GM12875 (cell line): ENCODE measurements around the gene RNF133.
"Not testable (repeated sequence)": the region's sequence is repeated elsewhere in the genome, so short reads cannot be mapped to it uniquely, and the experiment has no call there.

Experiments used
- H3K4me3 ChIP-seq: one replicate; pipeline ENCODE4 v1.5.1; 2011; ENCODE audit warnings: low read depth, low read length, control low read depth
- TF ChIP-seq, protein P1 (sequence below): IDR thresholded peaks from 2 replicates; pipeline ENCODE4 v1.5.1; 2011; ENCODE audit warnings: low read depth, mild to moderate bottlenecking, control low read depth, inconsistent platforms, low read length, moderate library complexity, borderline replicate concordance; ENCODE audit not compliant: insufficient read depth

RNF133 gene

DNA sequence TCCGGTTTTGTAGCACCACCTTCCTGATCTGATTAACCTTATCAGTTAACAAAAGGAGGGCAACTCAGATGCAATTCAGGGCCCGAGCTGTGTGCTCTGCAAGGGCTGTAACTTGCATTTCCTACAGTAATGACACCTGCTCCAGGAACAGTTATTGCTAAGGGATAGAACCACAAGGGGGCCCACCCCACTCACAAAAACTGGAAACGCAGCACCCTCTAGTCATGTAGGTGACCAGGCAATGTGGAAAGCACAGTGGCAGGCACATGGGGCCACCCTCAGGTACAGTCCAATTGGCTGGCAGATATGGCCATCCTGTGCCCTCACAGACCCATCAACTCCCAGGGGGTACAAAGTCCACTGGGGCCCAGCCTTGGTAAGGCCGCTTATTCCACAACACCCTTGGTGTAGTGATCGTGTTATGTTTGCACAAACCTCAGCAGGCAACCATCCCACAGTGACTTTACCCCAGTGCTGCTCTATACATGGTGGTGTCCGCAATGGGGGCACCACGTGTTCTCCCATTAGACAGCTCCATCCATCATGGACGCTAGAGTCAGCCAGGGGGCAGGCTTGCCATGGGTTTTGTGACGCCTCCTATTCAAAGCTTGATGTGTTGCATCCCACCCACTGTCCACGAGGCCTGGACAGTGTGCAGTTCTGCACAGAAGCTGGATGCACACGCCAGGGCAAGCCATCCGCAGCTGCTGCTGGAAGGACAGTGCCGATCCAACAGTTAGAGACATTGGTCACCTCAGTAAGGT, 9.4 kb downstream of the RNF133 start:
- no peak overlapping the region for H3K4me3 ChIP-seq
- TF ChIP-seq, protein P1, sequence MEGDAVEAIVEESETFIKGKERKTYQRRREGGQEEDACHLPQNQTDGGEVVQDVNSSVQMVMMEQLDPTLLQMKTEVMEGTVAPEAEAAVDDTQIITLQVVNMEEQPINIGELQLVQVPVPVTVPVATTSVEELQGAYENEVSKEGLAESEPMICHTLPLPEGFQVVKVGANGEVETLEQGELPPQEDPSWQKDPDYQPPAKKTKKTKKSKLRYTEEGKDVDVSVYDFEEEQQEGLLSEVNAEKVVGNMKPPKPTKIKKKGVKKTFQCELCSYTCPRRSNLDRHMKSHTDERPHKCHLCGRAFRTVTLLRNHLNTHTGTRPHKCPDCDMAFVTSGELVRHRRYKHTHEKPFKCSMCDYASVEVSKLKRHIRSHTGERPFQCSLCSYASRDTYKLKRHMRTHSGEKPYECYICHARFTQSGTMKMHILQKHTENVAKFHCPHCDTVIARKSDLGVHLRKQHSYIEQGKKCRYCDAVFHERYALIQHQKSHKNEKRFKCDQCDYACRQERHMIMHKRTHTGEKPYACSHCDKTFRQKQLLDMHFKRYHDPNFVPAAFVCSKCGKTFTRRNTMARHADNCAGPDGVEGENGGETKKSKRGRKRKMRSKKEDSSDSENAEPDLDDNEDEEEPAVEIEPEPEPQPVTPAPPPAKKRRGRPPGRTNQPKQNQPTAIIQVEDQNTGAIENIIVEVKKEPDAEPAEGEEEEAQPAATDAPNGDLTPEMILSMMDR: no peak

DNA sequence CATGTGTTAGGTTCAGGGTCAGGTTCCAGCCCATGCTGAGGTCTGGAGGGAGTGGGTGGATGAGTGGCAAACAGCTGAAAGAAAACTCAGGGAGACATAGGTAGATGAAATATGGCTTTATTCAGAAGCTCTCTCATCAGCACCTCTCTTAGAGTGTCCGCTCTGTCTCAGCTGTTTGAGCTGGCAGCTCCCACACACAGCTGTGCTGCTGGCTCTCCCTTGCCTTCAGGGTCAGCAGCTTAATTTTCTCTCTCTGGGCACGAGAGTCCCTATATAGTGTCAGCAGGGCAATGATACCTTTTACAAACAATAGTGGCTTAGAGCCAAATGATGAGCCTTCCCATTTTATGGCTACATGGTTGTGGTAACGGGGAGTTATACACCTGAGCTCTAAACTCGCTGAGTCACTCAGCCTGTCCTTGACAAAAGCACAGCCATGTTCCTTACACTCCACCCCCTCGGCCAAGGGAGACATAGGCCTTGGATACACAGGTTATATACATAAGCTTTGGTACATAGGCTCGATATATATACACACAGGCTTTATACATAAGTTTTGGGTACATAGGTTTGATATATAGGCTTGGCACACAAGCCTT, 10.4 kb downstream of the RNF133 start:
- TF ChIP-seq, protein P1: no peak
- no peak overlapping the region for H3K4me3 ChIP-seq

DNA sequence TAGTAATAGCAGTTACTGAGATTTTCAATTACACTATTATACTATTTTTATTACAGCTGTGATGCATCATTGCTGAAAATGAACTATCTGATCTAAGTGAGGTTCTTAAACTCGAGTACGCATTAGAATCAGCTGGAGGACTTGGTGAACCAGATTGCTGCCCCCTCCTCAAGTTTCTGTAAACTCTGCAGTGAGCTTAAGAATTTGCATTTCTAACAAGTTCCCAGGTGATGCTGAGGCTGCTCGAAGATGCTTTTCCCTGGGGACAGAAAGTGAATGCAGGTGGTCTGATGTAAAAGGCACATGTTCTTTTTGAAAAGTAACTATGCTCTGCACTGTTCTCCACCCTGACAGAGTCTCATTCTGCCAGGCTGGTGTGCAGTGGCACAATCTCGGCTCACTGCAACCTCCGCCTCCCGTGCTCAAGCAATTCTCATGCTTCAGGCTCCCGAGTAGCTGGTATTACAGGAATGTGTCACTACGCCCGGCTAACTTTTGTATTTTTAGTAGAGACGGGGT, 12.5 kb downstream of the RNF133 start:
- no peak overlapping the region for H3K4me3 ChIP-seq

DNA sequence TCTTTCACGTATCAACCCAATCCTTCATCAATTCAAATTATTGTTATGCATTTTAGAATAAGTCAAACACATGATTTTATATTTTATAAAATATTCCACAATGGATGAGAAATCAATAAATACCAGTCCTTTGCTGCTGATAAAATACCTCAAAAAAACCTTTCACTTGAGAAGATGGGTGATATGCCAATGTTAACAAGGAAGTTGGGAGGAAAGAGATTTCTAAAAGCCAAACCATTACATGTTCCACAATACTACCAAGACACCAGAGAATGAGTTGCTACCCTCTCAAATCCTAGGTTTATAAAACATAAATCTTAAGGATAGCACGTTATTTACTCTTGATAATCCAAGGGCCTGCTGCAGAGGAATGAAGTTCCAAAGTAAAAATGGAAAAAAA, 14.4 kb downstream of the RNF133 start:
- TF ChIP-seq, protein P1: no peak
- H3K4me3 ChIP-seq: no peak overlapping the region

More for the DNA sequence above, 12.5 kb downstream of the RNF133 start:
- TF ChIP-seq, protein P1: no peak

DNA sequence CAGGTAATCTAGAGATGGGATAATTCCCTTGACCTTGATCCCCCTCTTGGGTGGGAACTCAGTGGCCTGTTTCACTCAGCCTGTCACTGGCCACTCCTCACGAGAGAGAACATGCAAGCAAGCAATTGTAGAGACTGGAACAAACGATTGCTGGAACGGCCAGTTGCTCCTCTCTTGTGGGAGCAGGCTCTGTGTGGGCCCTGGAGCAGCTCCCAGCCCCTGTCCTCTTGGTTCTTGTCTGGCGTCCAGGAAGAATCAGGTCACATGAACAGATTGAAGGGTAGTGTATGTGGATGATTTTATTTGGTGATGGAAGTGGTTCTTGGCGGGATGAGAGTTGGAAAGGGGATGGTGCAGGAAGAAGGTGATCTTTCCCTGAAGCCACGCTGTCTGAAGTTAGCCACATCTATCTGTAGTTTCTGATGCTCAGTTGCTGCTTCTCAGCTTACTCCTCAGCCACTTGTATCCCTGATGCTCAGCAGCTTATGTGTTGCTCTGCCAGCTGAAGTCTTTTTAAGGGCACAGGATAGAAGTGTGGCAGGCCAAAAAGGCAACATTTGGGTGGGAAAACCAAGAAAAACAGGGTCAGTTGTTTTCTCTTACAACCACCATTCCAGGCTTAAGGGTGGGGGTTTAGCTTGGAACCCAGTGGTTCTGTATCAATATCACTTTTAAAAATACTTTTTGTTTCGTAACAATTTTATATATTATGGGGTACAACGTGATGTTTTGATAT, 15.9 kb downstream of the RNF133 start:
- H3K4me3 ChIP-seq: no peak overlapping the region
- TF ChIP-seq, protein P1: no peak

DNA sequence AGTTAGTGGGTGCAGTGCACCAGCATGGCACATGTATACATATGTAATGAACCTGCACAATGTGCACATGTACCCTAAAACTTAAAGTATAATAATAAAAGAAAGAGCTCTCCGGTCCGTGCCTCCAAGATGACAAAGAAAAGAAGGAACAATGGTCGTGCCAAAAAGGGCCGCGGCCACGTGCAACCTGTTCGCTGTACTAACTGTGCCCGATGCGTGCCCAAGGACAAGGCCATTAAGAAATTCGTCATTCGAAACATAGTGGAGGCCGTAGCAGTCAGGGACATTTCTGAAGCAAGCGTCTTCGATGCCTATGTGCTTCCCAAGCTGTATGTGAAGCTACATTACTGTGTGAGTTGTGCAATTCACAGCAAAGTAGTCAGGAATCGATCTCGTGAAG, 17.7 kb downstream of the RNF133 start:
- H3K4me3 ChIP-seq: not testable (repeated sequence)

DNA sequence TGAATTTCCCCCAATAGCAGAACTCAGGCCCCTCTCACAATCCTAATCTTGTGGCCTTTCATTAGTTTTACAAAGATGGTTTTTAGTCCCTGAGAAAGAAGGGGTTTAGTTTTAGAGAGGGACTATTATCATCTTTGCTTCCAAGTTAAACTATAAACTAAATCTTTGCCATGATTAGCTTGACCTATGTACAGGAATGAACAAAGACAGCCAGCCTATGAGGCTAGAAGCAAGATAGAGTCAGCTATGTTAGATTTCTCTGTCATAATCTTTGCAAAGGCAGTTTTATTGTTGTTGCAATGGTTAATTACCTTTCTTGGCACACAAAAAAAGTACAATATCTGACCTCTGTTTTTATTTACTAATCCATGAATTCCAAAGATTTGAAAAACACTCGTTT, 19.1 kb downstream of the RNF133 start:
- H3K4me3 ChIP-seq: no peak overlapping the region
- TF ChIP-seq, protein P1: no peak

DNA sequence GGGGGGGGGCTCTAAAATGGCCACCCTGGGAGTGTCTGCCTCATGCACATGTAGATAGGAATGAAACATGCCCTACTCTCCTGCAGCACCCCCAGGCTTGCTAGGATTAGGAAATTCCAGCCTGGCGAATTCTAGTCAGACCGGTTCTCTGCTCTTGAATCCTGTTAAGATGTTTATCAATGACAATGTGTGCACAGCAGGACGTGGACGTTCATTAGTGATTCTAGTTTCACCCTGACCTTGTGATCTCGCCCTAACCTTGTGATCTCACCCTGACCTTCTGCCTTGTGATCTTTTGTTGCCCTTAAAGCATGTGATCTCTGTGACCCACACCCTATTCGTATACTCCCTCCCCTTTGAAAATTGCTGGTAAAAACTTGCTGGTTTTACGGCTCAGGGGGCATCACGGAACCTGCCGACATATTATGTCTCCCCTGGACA, 19.6 kb downstream of the RNF133 start:
- H3K4me3 ChIP-seq: not testable (repeated sequence)
